Stimulated activated CD4-positive, alpha-beta T cell treated with anti-CD3 and anti-CD28 coated beads, Interleukin-15, amount 100 ng/mL, for 1 hour (primary cell): ENCODE results near the gene RTN4IP1.
"Not testable (repeated sequence)": the region's sequence is repeated elsewhere in the genome, so short reads cannot be mapped to it uniquely, and the experiment has no call there.

ENCODE experiments used
- DNase-seq, 2 donors: peaks; one replicate each; pipeline ENCODE4 v3.0.0-alpha.2; 2020; ENCODE audit warnings: low read depth in 1 of 2, low spot score in 1 of 2

Gene RTN4IP1

GRCh38 chr6:106586815-106587415 is 42.4 kb downstream of the RTN4IP1 start:
- DNase-seq = no peak

- DNase-seq = no peak
Observed at GRCh38 chr6:106581468-106581867, 47.8 kb downstream of the RTN4IP1 start.

- no peak for DNase-seq
Observed at GRCh38 chr6:106579281-106579680, 50.0 kb downstream of the RTN4IP1 start.

GRCh38 chr6:106574741-106575458 is 54.4 kb downstream of the RTN4IP1 start:
- no peak for DNase-seq

- no peak for DNase-seq
Observed at GRCh38 chr6:106572875-106573585, 56.3 kb downstream of the RTN4IP1 start.

- DNase-seq = no peak
Observed at GRCh38 chr6:106572436-106572835, 56.9 kb downstream of the RTN4IP1 start.

GRCh38 chr6:106569428-106569827 is 59.9 kb downstream of the RTN4IP1 start:
- no peak for DNase-seq

GRCh38 chr6:106568530-106568929 is 60.8 kb downstream of the RTN4IP1 start:
- no peak for DNase-seq

GRCh38 chr6:106564476-106564875 is 64.8 kb downstream of the RTN4IP1 start:
- no peak for DNase-seq

- no peak for DNase-seq
Observed at GRCh38 chr6:106563614-106564013, 65.7 kb downstream of the RTN4IP1 start.

GRCh38 chr6:106561686-106562405 is 67.5 kb downstream of the RTN4IP1 start:
- no peak for DNase-seq

GRCh38 chr6:106560996-106561685 is 68.2 kb downstream of the RTN4IP1 start:
- no peak for DNase-seq

GRCh38 chr6:106559659-106560058 is 69.6 kb downstream of the RTN4IP1 start:
- DNase-seq = not testable (repeated sequence)

GRCh38 chr6:106558364-106558763 is 70.9 kb downstream of the RTN4IP1 start:
- no peak for DNase-seq

GRCh38 chr6:106557837-106558236 is 71.5 kb downstream of the RTN4IP1 start:
- DNase-seq = no peak

GRCh38 chr6:106556368-106556960 is 72.8 kb downstream of the RTN4IP1 start:
- no peak for DNase-seq

GRCh38 chr6:106555767-106556166 is 73.5 kb downstream of the RTN4IP1 start:
- DNase-seq = no peak

GRCh38 chr6:106553440-106553839 is 75.9 kb downstream of the RTN4IP1 start:
- DNase-seq = no peak

- DNase-seq = no peak
Observed at GRCh38 chr6:106551155-106551554, 78.1 kb downstream of the RTN4IP1 start.

GRCh38 chr6:106549521-106549920 is 79.8 kb downstream of the RTN4IP1 start:
- DNase-seq = no peak
